HUES6 (cell line): ENCODE results near the gene SCNM1.
A peak's percentile ranks its signal among the peaks of the same experiment; 100 is the strongest.

Experiments
- H3K27ac ChIP-seq: 2 replicates; pipeline ENCODE4 v1.7.0; 2013; ENCODE audit warnings: low read depth, mild to moderate bottlenecking, low read length, inconsistent platforms
- H3K27me3 ChIP-seq: 2 replicates; pipeline ENCODE4 v1.6.1; 2013; ENCODE audit warnings: low read length; ENCODE audit not compliant: control insufficient read depth, insufficient read depth
- H3K36me3 ChIP-seq: 2 replicates; pipeline ENCODE4 v1.6.1; 2013; ENCODE audit warnings: low read length; ENCODE audit not compliant: control insufficient read depth, insufficient read depth
- H3K4me1 ChIP-seq: 2 replicates; pipeline ENCODE4 v1.6.1; 2013; ENCODE audit warnings: low read length; ENCODE audit not compliant: control insufficient read depth, insufficient read depth
- H3K4me3 ChIP-seq: 2 replicates; pipeline ENCODE4 v1.5.1; 2013; ENCODE audit warnings: low read depth, low read length
- H3K9ac ChIP-seq: one replicate; pipeline ENCODE4 v1.6.1; 2013; ENCODE audit warnings: mild to moderate bottlenecking, low read length
- H3K9me3 ChIP-seq: 2 replicates; pipeline ENCODE4 v1.6.1; 2013; ENCODE audit warnings: low read depth, low read length; ENCODE audit not compliant: control insufficient read depth, insufficient read depth

Gene SCNM1

GRCh38 chr1:151165738-151166504 is at the start of gene SCNM1, which contains the start of gene LYSMD1:
Gene SCNM1 (plus strand): TSS chr1:151166144. CDS start chr1:151166153, 9 bp downstream.
Gene LYSMD1 (minus strand): TSS chr1:151165902. CDS start chr1:151165258, 644 bp downstream.
- no peaks in the 10 kb centered on the region for H3K9me3 ChIP-seq
- H3K27ac ChIP-seq, result peak within 1 kb of the TSS; percentile 35; the same call in 1 of the 2 replicates
- peaks cover 33% of the 10 kb centered on the region for H3K36me3 ChIP-seq
- peak within 1 kb of the TSS; percentile 95 for H3K4me3 ChIP-seq
- H3K4me1 ChIP-seq, result peaks cover 7% of the 10 kb centered on the region
- peak within 1 kb of the TSS; percentile 89 for H3K9ac ChIP-seq
- no peaks in the 10 kb centered on the region for H3K27me3 ChIP-seq

- Histone ChIP-seq H3K9ac (no peak overlapping the region), H3K4me1 (peaks cover 8% of the 10 kb centered on the region), H3K36me3 (no peaks in the 10 kb centered on the region), H3K27ac (no peak overlapping the region), H3K27me3 (no peaks in the 10 kb centered on the region), H3K9me3 (no peaks in the 10 kb centered on the region), H3K4me3 (no peak overlapping the region)
These were observed 41.1 kb upstream of the SCNM1 start for GRCh38 chr1:151124763-151125403.

- no peak overlapping the region for H3K9ac ChIP-seq
- H3K4me1 ChIP-seq, result peaks cover 24% of the 10 kb centered on the region
- no peaks in the 10 kb centered on the region for H3K9me3 ChIP-seq
- no peak overlapping the region for H3K4me3 ChIP-seq
- no peaks in the 10 kb centered on the region for H3K36me3 ChIP-seq
- no peak overlapping the region for H3K27ac ChIP-seq
- H3K27me3 ChIP-seq, result peaks cover 18% of the 10 kb centered on the region; the same call in 1 of the 2 replicates
These were observed 37.1 kb upstream of the SCNM1 start for GRCh38 chr1:151128800-151129199.

GRCh38 chr1:151130987-151131586 is 34.9 kb upstream of the SCNM1 start:
- no peak overlapping the region for H3K27ac ChIP-seq

GRCh38 chr1:151131701-151132334 is 34.1 kb upstream of the SCNM1 start:
- H3K27ac ChIP-seq, result no peak overlapping the region; the same call in 1 of the 2 replicates
- peak overlapping the region; percentile 52 for H3K4me3 ChIP-seq

More at GRCh38 chr1:151130987-151131586, 34.9 kb upstream of the SCNM1 start:
- Histone ChIP-seq H3K36me3 (peaks cover 19% of the 10 kb centered on the region), H3K4me1 (peaks cover 16% of the 10 kb centered on the region; the same call in 1 of the 2 replicates), H3K9me3 (no peaks in the 10 kb centered on the region), H3K9ac (peak overlapping the region; percentile 5), H3K4me3 (peak overlapping the region; percentile 52), H3K27me3 (peaks cover 18% of the 10 kb centered on the region; the same call in 1 of the 2 replicates)

GRCh38 chr1:151132335-151133017 is 33.5 kb upstream of the SCNM1 start:
- peaks cover 16% of the 10 kb centered on the region; the same call in 1 of the 2 replicates for H3K4me1 ChIP-seq
- H3K9me3 ChIP-seq, result no peaks in the 10 kb centered on the region
- peak overlapping the region; percentile 56 for H3K4me3 ChIP-seq
- H3K27ac ChIP-seq, result no peak overlapping the region; the same call in 1 of the 2 replicates
- H3K9ac ChIP-seq, result no peak overlapping the region
- peaks cover 26% of the 10 kb centered on the region for H3K36me3 ChIP-seq
- peaks cover 18% of the 10 kb centered on the region; the same call in 1 of the 2 replicates for H3K27me3 ChIP-seq

More at GRCh38 chr1:151131701-151132334, 34.1 kb upstream of the SCNM1 start:
- Histone ChIP-seq H3K36me3 (peaks cover 26% of the 10 kb centered on the region), H3K9ac (peak overlapping the region; percentile 1), H3K9me3 (no peaks in the 10 kb centered on the region), H3K27me3 (peaks cover 18% of the 10 kb centered on the region; the same call in 1 of the 2 replicates), H3K4me1 (peaks cover 16% of the 10 kb centered on the region; the same call in 1 of the 2 replicates)

- Histone ChIP-seq H3K9ac (no peak overlapping the region), H3K9me3 (no peaks in the 10 kb centered on the region), H3K36me3 (peaks cover 26% of the 10 kb centered on the region), H3K27me3 (peaks cover 18% of the 10 kb centered on the region; the same call in 1 of the 2 replicates), H3K27ac (no peak overlapping the region), H3K4me1 (peaks cover 16% of the 10 kb centered on the region; the same call in 1 of the 2 replicates), H3K4me3 (peak overlapping the region; percentile 56)
These were observed 32.7 kb upstream of the SCNM1 start for GRCh38 chr1:151133018-151133806.

GRCh38 chr1:151134396-151134795 is 31.5 kb upstream of the SCNM1 start:
- H3K4me3 ChIP-seq, result no peak overlapping the region
- H3K36me3 ChIP-seq, result peaks cover 29% of the 10 kb centered on the region
- H3K4me1 ChIP-seq, result peaks cover 16% of the 10 kb centered on the region; the same call in 1 of the 2 replicates
- H3K27ac ChIP-seq, result no peak overlapping the region
- H3K27me3 ChIP-seq, result peaks cover 18% of the 10 kb centered on the region; the same call in 1 of the 2 replicates
- no peaks in the 10 kb centered on the region for H3K9me3 ChIP-seq
- H3K9ac ChIP-seq, result no peak overlapping the region

- H3K4me3 ChIP-seq, result no peak overlapping the region
- no peak overlapping the region for H3K27ac ChIP-seq
- H3K27me3 ChIP-seq, result peaks cover 18% of the 10 kb centered on the region; the same call in 1 of the 2 replicates
- no peaks in the 10 kb centered on the region for H3K9me3 ChIP-seq
- H3K9ac ChIP-seq, result no peak overlapping the region
- peaks cover 32% of the 10 kb centered on the region for H3K36me3 ChIP-seq
- peaks cover 16% of the 10 kb centered on the region; the same call in 1 of the 2 replicates for H3K4me1 ChIP-seq
These were observed 31.0 kb upstream of the SCNM1 start for GRCh38 chr1:151134991-151135390.
